Activated T-helper 2 cell treated with anti-CD3 and anti-CD28 coated beads, Interferon-gamma antibody, Interleukin-2, Interleukin-4, amounts not matched to agents 10 μg/mL and 5 μg/mL and 100 μg/mL, durations not matched to agents 14 hours and 24 hours and 36 hours (primary cell): ENCODE measurements around the gene GPR162. TPM values are rescaled to one million over a fixed set of nuclear protein-coding genes. Genes with fewer than 3 reads are reported as not detected.

ENCODE experiments used
- DNase-seq: peaks from one replicate; pipeline ENCODE4 v3.0.0; 2021; ENCODE audit warnings: low spot score
- H3K27ac Mint-ChIP-seq: one replicate; pipeline ENCODE4 v1.8.0; 2021; ENCODE audit warnings: mixed read lengths
- H3K27me3 Mint-ChIP-seq: one replicate; pipeline ENCODE4 v1.8.0; 2021; ENCODE audit warnings: low read depth, mixed read lengths
- H3K36me3 Mint-ChIP-seq: one replicate; pipeline ENCODE4 v1.8.0; 2021; ENCODE audit warnings: low read depth, mixed read lengths
- H3K4me1 Mint-ChIP-seq: one replicate; pipeline ENCODE4 v1.8.0; 2021; ENCODE audit warnings: low read depth, mixed read lengths
- H3K4me3 Mint-ChIP-seq: one replicate; pipeline ENCODE4 v1.8.0; 2021; ENCODE audit warnings: low read depth, mild to moderate bottlenecking, moderate library complexity, mixed read lengths
- H3K9me3 Mint-ChIP-seq: one replicate; pipeline ENCODE4 v1.8.0; 2021; ENCODE audit warnings: mixed read lengths
- intact Hi-C: fragments of 100-400 bp; cut with micrococcal nuclease; formaldehyde crosslinking; loops from one replicate; pipeline ENCODE4 v1.15.1; 2023
- total RNA-seq: library from RNA; stranded (reverse); gene quantifications from 2 replicates; pipeline ENCODE4 v1.2.3, GENCODE V29; 2022

The GPR162 gene, protein sequence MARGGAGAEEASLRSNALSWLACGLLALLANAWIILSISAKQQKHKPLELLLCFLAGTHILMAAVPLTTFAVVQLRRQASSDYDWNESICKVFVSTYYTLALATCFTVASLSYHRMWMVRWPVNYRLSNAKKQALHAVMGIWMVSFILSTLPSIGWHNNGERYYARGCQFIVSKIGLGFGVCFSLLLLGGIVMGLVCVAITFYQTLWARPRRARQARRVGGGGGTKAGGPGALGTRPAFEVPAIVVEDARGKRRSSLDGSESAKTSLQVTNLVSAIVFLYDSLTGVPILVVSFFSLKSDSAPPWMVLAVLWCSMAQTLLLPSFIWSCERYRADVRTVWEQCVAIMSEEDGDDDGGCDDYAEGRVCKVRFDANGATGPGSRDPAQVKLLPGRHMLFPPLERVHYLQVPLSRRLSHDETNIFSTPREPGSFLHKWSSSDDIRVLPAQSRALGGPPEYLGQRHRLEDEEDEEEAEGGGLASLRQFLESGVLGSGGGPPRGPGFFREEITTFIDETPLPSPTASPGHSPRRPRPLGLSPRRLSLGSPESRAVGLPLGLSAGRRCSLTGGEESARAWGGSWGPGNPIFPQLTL
- total RNA-seq: 0.11 and 0.30 TPM in 2 replicates

DNA sequence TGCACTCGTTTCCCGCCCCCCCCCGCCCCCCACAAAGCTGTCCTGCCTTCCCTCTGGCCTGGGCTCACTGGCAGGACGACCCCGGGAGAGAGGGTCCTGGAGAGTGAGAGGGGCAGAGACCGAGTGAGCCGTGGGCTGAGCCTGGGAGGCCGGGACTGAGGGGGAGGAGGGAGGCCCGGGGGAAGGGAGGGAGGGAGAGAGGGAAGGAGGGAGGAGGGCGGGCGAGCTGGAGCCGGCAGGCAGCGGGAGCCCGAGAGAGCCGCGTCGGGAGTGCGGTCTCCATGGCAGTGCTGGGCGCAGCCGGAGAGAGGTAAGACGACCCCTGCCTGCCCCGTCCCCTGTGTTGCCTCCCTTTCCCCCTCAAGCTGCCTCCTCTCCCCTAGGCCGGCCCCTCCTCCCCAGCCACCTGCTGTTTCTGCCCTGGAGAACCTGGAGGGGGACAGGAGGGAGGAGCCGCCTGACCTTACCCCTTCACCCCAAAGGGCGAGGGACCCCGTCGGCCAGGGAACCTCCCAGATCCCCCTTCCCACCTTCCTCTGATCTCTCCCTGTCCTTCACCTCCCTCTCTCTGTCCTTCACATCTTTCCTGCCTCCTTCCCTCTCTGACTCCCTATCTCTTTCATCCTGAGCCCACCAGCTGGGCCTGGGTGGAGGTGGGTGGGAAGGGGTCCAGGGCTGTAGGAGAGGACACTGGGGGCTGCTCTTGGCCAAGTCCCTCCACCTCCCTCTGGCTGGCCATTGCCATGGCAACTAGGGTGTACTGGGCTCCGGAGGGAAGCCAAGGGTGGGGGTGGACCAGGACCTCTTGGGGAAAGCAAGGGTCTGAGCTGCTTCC is at the start of gene GPR162:
Gene GPR162, plus strand, starts transcription at position 231 of the 835 bp plus-strand sequence. CDS start 2,078 bp downstream, outside the sequence.
- Mint-ChIP-seq H3K27ac (peak within 1 kb of the TSS; percentile 23), H3K9me3 (no peaks in the 10 kb centered on the region), H3K36me3 (peaks cover 36% of the 10 kb centered on the region), H3K27me3 (peaks cover 29% of the 10 kb centered on the region), H3K4me3 (peak within 1 kb of the TSS; percentile 40), H3K4me1 (peaks cover 17% of the 10 kb centered on the region)
- DNase-seq: no peak
- intact Hi-C loops: no loop called here

- Mint-ChIP-seq H3K4me1 (peaks cover 66% of the 10 kb centered on the region), H3K27ac (peak within 1 kb of the TSS; percentile 90), H3K27me3 (no peaks in the 10 kb centered on the region), H3K36me3 (peaks cover 80% of the 10 kb centered on the region), H3K4me3 (peak within 1 kb of the TSS; percentile 81), H3K9me3 (no peaks in the 10 kb centered on the region)
- no peak for DNase-seq
- intact Hi-C loops: loop anchor here (1.0 to 5.0 kb wide), 3 partner anchors 8 to 50 kb away; partner anchors contain the start of gene COPS7A
Observed at GRCh38 chr12:6772331-6772695, 49.3 kb upstream of the GPR162 start, which contains the start of gene LAG3. TSS of gene LAG3 (plus strand) at chr12:6772520. CDS start at chr12:6772853, 333 bp downstream.

DNA sequence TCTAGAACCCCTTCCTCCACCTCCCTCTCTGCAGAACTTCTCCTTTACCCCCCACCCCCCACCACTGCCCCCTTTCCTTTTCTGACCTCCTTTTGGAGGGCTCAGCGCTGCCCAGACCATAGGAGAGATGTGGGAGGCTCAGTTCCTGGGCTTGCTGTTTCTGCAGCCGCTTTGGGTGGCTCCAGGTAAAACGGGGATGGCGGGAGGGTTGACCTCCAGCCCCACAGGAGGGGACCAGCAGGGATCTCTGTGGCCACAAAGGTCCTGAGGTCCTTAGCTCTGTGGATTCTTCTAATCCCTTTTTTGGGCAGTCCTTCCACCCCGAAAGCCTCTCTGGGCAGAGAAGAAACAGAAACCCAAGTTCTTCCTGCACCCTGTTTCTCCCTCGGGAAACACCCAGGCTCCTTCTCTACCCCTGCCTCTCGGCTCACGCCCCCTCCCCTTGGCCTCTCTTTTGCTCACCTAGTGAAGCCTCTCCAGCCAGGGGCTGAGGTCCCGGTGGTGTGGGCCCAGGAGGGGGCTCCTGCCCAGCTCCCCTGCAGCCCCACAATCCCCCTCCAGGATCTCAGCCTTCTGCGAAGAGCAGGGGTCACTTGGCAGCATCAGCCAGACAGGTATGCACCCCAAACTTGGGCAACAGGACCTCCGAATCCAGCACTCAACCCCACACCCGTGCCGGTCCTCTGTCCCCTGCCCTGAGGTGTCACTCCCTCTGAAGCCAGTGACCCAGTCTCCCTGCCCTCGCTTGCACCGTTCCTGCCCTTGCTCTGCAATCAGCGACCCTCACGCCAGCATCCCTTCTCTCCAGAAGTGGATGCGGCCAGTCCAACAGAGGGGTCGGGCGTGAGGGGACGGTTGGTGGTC is 48.7 kb upstream of the GPR162 start:
- intact Hi-C loops: loop anchor here (1.0 to 5.0 kb wide), 3 partner anchors 7 to 51 kb away; partner anchors contain the start of gene COPS7A
- no peak for DNase-seq
- Mint-ChIP-seq H3K27me3 (no peaks in the 10 kb centered on the region), H3K4me1 (peaks cover 66% of the 10 kb centered on the region), H3K36me3 (peaks cover 82% of the 10 kb centered on the region), H3K27ac (peak overlapping the region; percentile 90), H3K9me3 (no peaks in the 10 kb centered on the region), H3K4me3 (peak overlapping the region; percentile 81)

DNA sequence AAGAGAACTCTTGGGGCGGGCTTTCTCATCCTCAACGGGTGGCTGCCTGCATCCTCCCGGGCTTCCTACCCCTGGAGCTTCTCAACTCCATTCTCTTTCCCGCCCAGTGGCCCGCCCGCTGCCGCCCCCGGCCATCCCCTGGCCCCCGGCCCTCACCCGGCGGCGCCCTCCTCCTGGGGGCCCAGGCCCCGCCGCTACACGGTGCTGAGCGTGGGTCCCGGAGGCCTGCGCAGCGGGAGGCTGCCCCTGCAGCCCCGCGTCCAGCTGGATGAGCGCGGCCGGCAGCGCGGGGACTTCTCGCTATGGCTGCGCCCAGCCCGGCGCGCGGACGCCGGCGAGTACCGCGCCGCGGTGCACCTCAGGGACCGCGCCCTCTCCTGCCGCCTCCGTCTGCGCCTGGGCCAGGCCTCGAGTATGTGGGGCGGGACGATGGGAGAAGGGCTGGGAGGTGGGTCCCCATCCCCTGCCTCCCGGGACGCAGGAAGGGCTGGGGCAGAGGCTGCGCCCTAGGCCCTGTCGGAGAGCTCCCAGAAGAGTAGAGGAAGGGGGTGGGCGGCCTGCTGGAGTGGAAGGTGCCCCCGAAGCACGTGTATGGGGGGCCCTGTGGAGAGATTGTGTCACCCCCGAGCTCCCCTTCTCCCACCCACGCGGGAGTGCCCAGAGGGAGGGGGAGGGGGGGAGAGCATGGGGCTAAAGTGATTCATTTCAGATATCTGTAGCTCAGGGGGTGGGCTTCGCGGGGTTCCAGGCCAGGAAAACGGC is 47.9 kb upstream of the GPR162 start:
- Mint-ChIP-seq H3K27ac (peak overlapping the region; percentile 67), H3K4me1 (peaks cover 67% of the 10 kb centered on the region), H3K27me3 (no peaks in the 10 kb centered on the region), H3K36me3 (peaks cover 83% of the 10 kb centered on the region), H3K4me3 (peak overlapping the region; percentile 81), H3K9me3 (no peaks in the 10 kb centered on the region)
- intact Hi-C loops: loop anchor here (5.0 kb wide), 1 partner anchor 51 kb away; the partner anchor contains the start of gene COPS7A
- DNase-seq: no peak

DNA sequence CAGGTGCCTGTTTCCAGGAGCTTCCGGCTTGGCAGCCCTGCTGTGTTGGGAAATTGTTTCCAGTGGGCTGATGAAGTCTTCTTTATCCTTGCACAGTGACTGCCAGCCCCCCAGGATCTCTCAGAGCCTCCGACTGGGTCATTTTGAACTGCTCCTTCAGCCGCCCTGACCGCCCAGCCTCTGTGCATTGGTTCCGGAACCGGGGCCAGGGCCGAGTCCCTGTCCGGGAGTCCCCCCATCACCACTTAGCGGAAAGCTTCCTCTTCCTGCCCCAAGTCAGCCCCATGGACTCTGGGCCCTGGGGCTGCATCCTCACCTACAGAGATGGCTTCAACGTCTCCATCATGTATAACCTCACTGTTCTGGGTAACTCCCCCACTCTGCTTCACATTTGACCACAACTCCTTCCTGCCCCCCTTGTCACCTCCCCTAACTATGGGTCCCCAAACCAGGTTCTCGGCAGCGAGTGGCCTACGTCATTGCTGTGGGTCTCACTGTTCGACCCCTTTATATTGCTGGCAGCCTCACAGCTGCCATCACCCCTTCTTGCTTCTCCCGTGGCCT is 47.0 kb upstream of the GPR162 start:
- Mint-ChIP-seq H3K9me3 (no peaks in the 10 kb centered on the region), H3K27ac (peak overlapping the region; percentile 65), H3K4me1 (peaks cover 69% of the 10 kb centered on the region), H3K36me3 (peaks cover 76% of the 10 kb centered on the region), H3K27me3 (no peaks in the 10 kb centered on the region), H3K4me3 (peak overlapping the region; percentile 78)
- no peak for DNase-seq
- intact Hi-C loops: loop anchor here (5.0 kb wide), 1 partner anchor 52 kb away; the partner anchor contains the start of gene COPS7A

GRCh38 chr12:6775185-6776174 is 46.1 kb upstream of the GPR162 start:
- Mint-ChIP-seq H3K27ac (peak overlapping the region; percentile 54), H3K4me3 (peak overlapping the region; percentile 78), H3K4me1 (peaks cover 73% of the 10 kb centered on the region), H3K9me3 (no peaks in the 10 kb centered on the region), H3K36me3 (peaks cover 68% of the 10 kb centered on the region), H3K27me3 (no peaks in the 10 kb centered on the region)
- no peak for DNase-seq
- intact Hi-C loops: no loop called here

- H3K27me3 Mint-ChIP-seq: no peaks in the 10 kb centered on the region
- intact Hi-C loops: no loop called here
- DNase-seq: no peak
- no peak overlapping the region for H3K27ac Mint-ChIP-seq
- no peaks in the 10 kb centered on the region for H3K9me3 Mint-ChIP-seq
- peaks cover 68% of the 10 kb centered on the region for H3K4me1 Mint-ChIP-seq
- no peak overlapping the region for H3K4me3 Mint-ChIP-seq
- peaks cover 52% of the 10 kb centered on the region for H3K36me3 Mint-ChIP-seq
Observed at GRCh38 chr12:6777386-6777785, 44.2 kb upstream of the GPR162 start.

DNA sequence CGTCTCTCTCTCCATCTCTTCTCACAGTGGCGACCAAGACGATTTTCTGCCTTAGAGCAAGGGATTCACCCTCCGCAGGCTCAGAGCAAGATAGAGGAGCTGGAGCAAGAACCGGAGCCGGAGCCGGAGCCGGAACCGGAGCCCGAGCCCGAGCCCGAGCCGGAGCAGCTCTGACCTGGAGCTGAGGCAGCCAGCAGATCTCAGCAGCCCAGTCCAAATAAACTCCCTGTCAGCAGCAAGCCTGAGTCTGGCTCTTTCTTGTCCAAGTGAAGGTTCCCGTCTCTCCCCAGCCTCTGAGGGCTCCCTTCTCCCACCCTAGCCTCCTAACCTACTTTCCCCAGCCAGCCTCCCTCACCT is 43.4 kb upstream of the GPR162 start:
- intact Hi-C loops: loop anchor here (2.0 kb wide), 1 partner anchor 13 kb away; no protein-coding TSS in a partner anchor
- H3K36me3 Mint-ChIP-seq: peaks cover 51% of the 10 kb centered on the region
- H3K4me3 Mint-ChIP-seq: peak overlapping the region; percentile 71
- no peaks in the 10 kb centered on the region for H3K9me3 Mint-ChIP-seq
- H3K4me1 Mint-ChIP-seq: peaks cover 74% of the 10 kb centered on the region
- H3K27me3 Mint-ChIP-seq: no peaks in the 10 kb centered on the region
- H3K27ac Mint-ChIP-seq: peak overlapping the region; percentile 66
- DNase-seq: no peak

DNA sequence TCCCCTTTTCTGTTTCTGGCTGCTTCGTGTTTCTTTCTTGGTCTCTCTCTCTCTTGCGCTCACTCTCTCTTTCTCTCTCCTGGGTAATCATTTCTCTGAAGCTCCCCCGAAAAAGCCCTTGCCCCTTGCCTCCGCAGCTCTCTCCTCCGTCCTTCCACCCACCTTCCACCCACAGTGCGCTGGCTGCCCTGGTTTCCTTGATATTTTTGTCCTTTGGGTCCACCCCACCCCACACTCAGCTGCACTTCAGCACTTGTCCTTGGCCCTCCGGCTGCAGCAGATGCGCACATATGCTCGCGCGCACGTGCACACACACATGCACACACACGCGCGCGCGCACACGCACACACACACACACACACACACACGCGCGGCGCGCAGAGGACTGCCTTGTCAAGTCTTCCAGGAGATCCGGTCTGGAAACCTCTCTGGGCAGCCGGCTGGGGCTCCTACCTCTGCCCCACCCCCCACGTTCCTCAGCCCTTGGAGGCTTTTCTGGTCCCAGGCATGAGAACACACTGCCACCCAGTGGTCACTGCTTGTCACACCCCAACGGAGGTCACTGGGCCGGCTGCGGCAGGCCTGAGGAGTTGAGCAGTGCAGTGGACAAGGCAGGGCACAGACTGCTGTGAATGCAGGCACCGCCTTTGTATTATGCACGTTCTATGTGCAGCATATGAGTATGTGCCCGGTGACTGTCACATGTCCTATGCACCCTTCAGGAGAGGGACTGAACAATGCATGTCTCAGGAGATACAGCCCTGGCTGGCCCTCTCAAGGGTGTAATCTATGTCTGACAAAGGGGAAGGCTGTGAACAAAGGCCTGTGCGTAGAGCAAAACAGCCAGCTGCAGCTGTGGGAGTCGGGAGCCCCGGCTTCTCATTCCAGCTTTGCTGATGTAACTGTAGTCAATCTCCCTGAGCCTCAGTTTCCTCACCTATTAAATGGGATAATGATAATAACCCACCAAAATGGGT is 42.8 kb upstream of the GPR162 start:
- H3K9me3 Mint-ChIP-seq: no peaks in the 10 kb centered on the region
- peak overlapping the region; percentile 66 for H3K27ac Mint-ChIP-seq
- DNase-seq: peak; percentile 81
- H3K4me1 Mint-ChIP-seq: peaks cover 77% of the 10 kb centered on the region
- H3K27me3 Mint-ChIP-seq: no peaks in the 10 kb centered on the region
- intact Hi-C loops: loop anchor here (2.0 kb wide), 1 partner anchor 14 kb away; no protein-coding TSS in a partner anchor
- H3K4me3 Mint-ChIP-seq: peak overlapping the region; percentile 71
- H3K36me3 Mint-ChIP-seq: peaks cover 48% of the 10 kb centered on the region
